Naive thymus-derived CD8-positive, alpha-beta T cell (primary cell): ENCODE results near the gene AGPAT4. TPM values are rescaled to one million over a fixed set of nuclear protein-coding genes. Genes with fewer than 3 reads are reported as not detected.

Source experiments
- ATAC-seq, 2 donors: fragments of 150-1000 bp; cut with Tn5 transposase in 1 of 2; sonication (Bioruptor Pico), chemical (Tn5 transposase) in 1 of 2; 1 replicate in 1 of 2; 2 replicates in 1 of 2; pipeline ENCODE4 v1.10.0; 2021; ENCODE audit warnings: mild to moderate bottlenecking in 2 of 2, moderate library complexity in 2 of 2
- POLR2A ChIA-PET: fragments of 350-600 bp; sonication (Branson Sonifier 250); formaldehyde crosslinking; loops from one replicate; lab custom pipeline; 2021; ENCODE audit warnings: antibody characterized with exemption; lab: Charles Lee
- DNase-seq, 10 donors: peaks; one replicate each; pipeline versions ENCODE4 v3.0.0 to v3.0.0-alpha.2; 2020 to 2022
- H3K27ac Mint-ChIP-seq, 10 donors: one replicate each; pipeline ENCODE4 v1.8.0; 2020 to 2022; ENCODE audit warnings: mild to moderate bottlenecking in 10 of 10, mixed read lengths in 10 of 10, moderate library complexity in 4 of 10, inconsistent platforms in 1 of 10
- H3K27me3 Mint-ChIP-seq, 5 donors: one replicate each; pipeline ENCODE4 v1.8.0; 2021 to 2022; ENCODE audit warnings: mixed read lengths in 5 of 5
- H3K36me3 Mint-ChIP-seq, 3 donors: one replicate each; pipeline ENCODE4 v1.8.0; 2020 to 2022; ENCODE audit warnings: mixed read lengths in 3 of 3, mild to moderate bottlenecking in 2 of 3, inconsistent platforms in 1 of 3
- H3K4me1 Mint-ChIP-seq, 4 donors: one replicate each; pipeline ENCODE4 v1.8.0; 2021 to 2022; ENCODE audit warnings: mixed read lengths in 4 of 4
- H3K4me3 Mint-ChIP-seq, 10 donors: one replicate each; pipeline ENCODE4 v1.8.0; 2020 to 2022; ENCODE audit warnings: mild to moderate bottlenecking in 10 of 10, mixed read lengths in 10 of 10, moderate library complexity in 6 of 10, inconsistent platforms in 1 of 10
- H3K9me3 Mint-ChIP-seq, 9 donors: one replicate each; pipeline ENCODE4 v1.8.0; 2020 to 2022; ENCODE audit warnings: mixed read lengths in 9 of 9, mild to moderate bottlenecking in 3 of 9, inconsistent platforms in 1 of 9, moderate library complexity in 1 of 9
- polyA plus RNA-seq, 3 donors: library from polyadenylated mRNA; unstranded; fragments of 300-500 nt; fragmentation: Illumina TruSeq; gene quantifications; one replicate each; pipeline ENCODE4 v1.2.3, GENCODE V29; 2021
- total RNA-seq, 8 experiments: library from RNA in 2 of 8; stranded (reverse) in 2 of 8; gene quantifications; one replicate each; pipeline ENCODE4 v1.2.3 and lab custom pipeline; 2021 to 2026

AGPAT4 gene
- total and polyA plus RNA-seq, 5 experiments from 2014 or later: 0.85 to 4.0 (median 2.0) TPM

GRCh38 chr6:161218222-161218621 is 55.6 kb downstream of the AGPAT4 start:
- no peaks in the 10 kb centered on the region for H3K27me3 Mint-ChIP-seq
- peaks cover 0 to 23% (median 12%) of the 10 kb centered on the region in 9 donors for H3K9me3 Mint-ChIP-seq
- H3K36me3 Mint-ChIP-seq: peaks cover 17 to 26% (median 23%) of the 10 kb centered on the region in 3 donors
- no peak overlapping the region for H3K4me3 Mint-ChIP-seq
- H3K27ac Mint-ChIP-seq: no peak overlapping the region
- no peak for ATAC-seq
- no peak for DNase-seq
- peaks cover 0 to 1% (median 0%) of the 10 kb centered on the region in 4 donors for H3K4me1 Mint-ChIP-seq
- POLR2A ChIA-PET: no interaction called here

- peaks cover 0 to 1% (median 0%) of the 10 kb centered on the region in 4 donors for H3K4me1 Mint-ChIP-seq
- DNase-seq: no peak
- peaks cover 0 to 23% (median 12%) of the 10 kb centered on the region in 9 donors for H3K9me3 Mint-ChIP-seq
- POLR2A ChIA-PET: no interaction called here
- no peaks in the 10 kb centered on the region for H3K27me3 Mint-ChIP-seq
- no peak for ATAC-seq
- H3K27ac Mint-ChIP-seq: no peak overlapping the region
- peaks cover 17 to 26% (median 24%) of the 10 kb centered on the region in 3 donors for H3K36me3 Mint-ChIP-seq
- no peak overlapping the region for H3K4me3 Mint-ChIP-seq
Observed at GRCh38 chr6:161217628-161218027, 56.2 kb downstream of the AGPAT4 start.

GRCh38 chr6:161216616-161217205 is 57.1 kb downstream of the AGPAT4 start:
- ATAC-seq (no peak), DNase-seq (no peak)
- Mint-ChIP-seq H3K9me3 (peaks cover 0 to 30% (median 13%) of the 10 kb centered on the region in 9 donors), H3K4me3 (no peak overlapping the region), H3K27me3 (no peaks in the 10 kb centered on the region), H3K36me3 (peaks cover 17 to 26% (median 26%) of the 10 kb centered on the region in 3 donors), H3K4me1 (peaks cover 0 to 1% (median 0%) of the 10 kb centered on the region in 4 donors), H3K27ac (peak overlapping the region in 1 of 10 donors; percentile 58)
- POLR2A ChIA-PET: no interaction called here

GRCh38 chr6:161215876-161216615 is 57.8 kb downstream of the AGPAT4 start:
- DNase-seq: no peak
- Mint-ChIP-seq H3K9me3 (peaks cover 0 to 37% (median 18%) of the 10 kb centered on the region in 9 donors), H3K27ac (no peak overlapping the region), H3K4me3 (no peak overlapping the region), H3K4me1 (peaks cover 0 to 1% (median 0%) of the 10 kb centered on the region in 4 donors), H3K27me3 (no peaks in the 10 kb centered on the region), H3K36me3 (peaks cover 17 to 27% (median 26%) of the 10 kb centered on the region in 3 donors)
- no peak for ATAC-seq
- POLR2A ChIA-PET: interaction anchor here (0.7 kb wide), 1 partner anchor 36 kb away, joined by 3 read pairs; no protein-coding TSS in a partner anchor

- ATAC-seq: no peak
- no peak overlapping the region for H3K27ac Mint-ChIP-seq
- H3K4me1 Mint-ChIP-seq: peaks cover 0 to 1% (median 0%) of the 10 kb centered on the region in 4 donors
- POLR2A ChIA-PET: no interaction called here
- peaks cover 0 to 45% (median 22%) of the 10 kb centered on the region in 9 donors for H3K9me3 Mint-ChIP-seq
- H3K36me3 Mint-ChIP-seq: peaks cover 17 to 29% (median 26%) of the 10 kb centered on the region in 3 donors
- no peak for DNase-seq
- no peaks in the 10 kb centered on the region for H3K27me3 Mint-ChIP-seq
- no peak overlapping the region for H3K4me3 Mint-ChIP-seq
Observed at GRCh38 chr6:161215193-161215592, 58.7 kb downstream of the AGPAT4 start.

- H3K9me3 Mint-ChIP-seq: peaks cover 0 to 48% (median 22%) of the 10 kb centered on the region in 9 donors
- POLR2A ChIA-PET: no interaction called here
- H3K27ac Mint-ChIP-seq: no peak overlapping the region
- no peaks in the 10 kb centered on the region for H3K27me3 Mint-ChIP-seq
- no peak for DNase-seq
- no peak for ATAC-seq
- no peak overlapping the region for H3K4me3 Mint-ChIP-seq
- H3K4me1 Mint-ChIP-seq: peaks cover 0 to 1% (median 0%) of the 10 kb centered on the region in 4 donors
- H3K36me3 Mint-ChIP-seq: peaks cover 17 to 29% (median 26%) of the 10 kb centered on the region in 3 donors
Observed at GRCh38 chr6:161214722-161215121, 59.1 kb downstream of the AGPAT4 start.

- Mint-ChIP-seq H3K27me3 (no peaks in the 10 kb centered on the region), H3K27ac (no peak overlapping the region), H3K9me3 (peaks cover 0 to 56% (median 27%) of the 10 kb centered on the region in 9 donors), H3K4me3 (no peak overlapping the region), H3K36me3 (peaks cover 17 to 34% (median 26%) of the 10 kb centered on the region in 3 donors), H3K4me1 (peaks cover 0 to 1% (median 0%) of the 10 kb centered on the region in 4 donors)
- no peak for DNase-seq
- POLR2A ChIA-PET: no interaction called here
- ATAC-seq: no peak
Observed at GRCh38 chr6:161212902-161213301, 61.0 kb downstream of the AGPAT4 start.

- no peak for ATAC-seq
- H3K36me3 Mint-ChIP-seq: peaks cover 12 to 36% (median 19%) of the 10 kb centered on the region in 3 donors
- POLR2A ChIA-PET: no interaction called here
Observed at GRCh38 chr6:161211380-161212035, 62.4 kb downstream of the AGPAT4 start.

GRCh38 chr6:161210857-161211256 is 63.0 kb downstream of the AGPAT4 start:
- Mint-ChIP-seq H3K36me3 (peaks cover 7 to 33% (median 14%) of the 10 kb centered on the region in 3 donors), H3K27ac (no peak overlapping the region), H3K4me1 (peaks cover 0 to 1% (median 0%) of the 10 kb centered on the region in 4 donors), H3K4me3 (no peak overlapping the region), H3K9me3 (peaks cover 0 to 55% (median 20%) of the 10 kb centered on the region in 9 donors), H3K27me3 (no peaks in the 10 kb centered on the region)
- POLR2A ChIA-PET: no interaction called here
- DNase-seq (no peak), ATAC-seq (no peak)

More at GRCh38 chr6:161211380-161212035, 62.4 kb downstream of the AGPAT4 start:
- no peak overlapping the region for H3K4me3 Mint-ChIP-seq
- peak overlapping the region in 1 of 10 donors; percentile 43 for H3K27ac Mint-ChIP-seq
- DNase-seq: no peak
- peaks cover 0 to 1% (median 0%) of the 10 kb centered on the region in 4 donors for H3K4me1 Mint-ChIP-seq
- peaks cover 0 to 58% (median 22%) of the 10 kb centered on the region in 9 donors for H3K9me3 Mint-ChIP-seq
- H3K27me3 Mint-ChIP-seq: no peaks in the 10 kb centered on the region

- no peak for DNase-seq
- no peak overlapping the region for H3K4me3 Mint-ChIP-seq
- peaks cover 0 to 39% (median 15%) of the 10 kb centered on the region in 9 donors for H3K9me3 Mint-ChIP-seq
- no peaks in the 10 kb centered on the region for H3K27me3 Mint-ChIP-seq
- POLR2A ChIA-PET: no interaction called here
- H3K27ac Mint-ChIP-seq: no peak overlapping the region
- peaks cover 0 to 20% (median 4%) of the 10 kb centered on the region in 3 donors for H3K36me3 Mint-ChIP-seq
- H3K4me1 Mint-ChIP-seq: peaks cover 0 to 2% (median 0%) of the 10 kb centered on the region in 4 donors
- no peak for ATAC-seq
Observed at GRCh38 chr6:161207200-161207599, 66.7 kb downstream of the AGPAT4 start.

GRCh38 chr6:161204866-161205557 is 68.8 kb downstream of the AGPAT4 start:
- Mint-ChIP-seq H3K9me3 (peaks cover 0 to 17% (median 5%) of the 10 kb centered on the region in 9 donors), H3K4me1 (peaks cover 0 to 15% (median under 1%) of the 10 kb centered on the region in 4 donors), H3K27me3 (no peaks in the 10 kb centered on the region), H3K27ac (no peak overlapping the region), H3K36me3 (peaks cover 0 to 20% (median 0%) of the 10 kb centered on the region in 3 donors), H3K4me3 (no peak overlapping the region)
- ATAC-seq: no peak
- POLR2A ChIA-PET: no interaction called here
- DNase-seq: no peak
